HG02678 (cell line): Measurements from ENCODE around the gene PHF8.

ENCODE experiments used
- ATAC-seq: cut with Tn5 transposase; IDR thresholded peaks from one replicate; pipeline ENCODE4 v1.9.1; 2021; ENCODE audit warnings: mild to moderate bottlenecking, moderate library complexity; ENCODE audit not compliant: unreplicated experiment

Gene PHF8

DNA sequence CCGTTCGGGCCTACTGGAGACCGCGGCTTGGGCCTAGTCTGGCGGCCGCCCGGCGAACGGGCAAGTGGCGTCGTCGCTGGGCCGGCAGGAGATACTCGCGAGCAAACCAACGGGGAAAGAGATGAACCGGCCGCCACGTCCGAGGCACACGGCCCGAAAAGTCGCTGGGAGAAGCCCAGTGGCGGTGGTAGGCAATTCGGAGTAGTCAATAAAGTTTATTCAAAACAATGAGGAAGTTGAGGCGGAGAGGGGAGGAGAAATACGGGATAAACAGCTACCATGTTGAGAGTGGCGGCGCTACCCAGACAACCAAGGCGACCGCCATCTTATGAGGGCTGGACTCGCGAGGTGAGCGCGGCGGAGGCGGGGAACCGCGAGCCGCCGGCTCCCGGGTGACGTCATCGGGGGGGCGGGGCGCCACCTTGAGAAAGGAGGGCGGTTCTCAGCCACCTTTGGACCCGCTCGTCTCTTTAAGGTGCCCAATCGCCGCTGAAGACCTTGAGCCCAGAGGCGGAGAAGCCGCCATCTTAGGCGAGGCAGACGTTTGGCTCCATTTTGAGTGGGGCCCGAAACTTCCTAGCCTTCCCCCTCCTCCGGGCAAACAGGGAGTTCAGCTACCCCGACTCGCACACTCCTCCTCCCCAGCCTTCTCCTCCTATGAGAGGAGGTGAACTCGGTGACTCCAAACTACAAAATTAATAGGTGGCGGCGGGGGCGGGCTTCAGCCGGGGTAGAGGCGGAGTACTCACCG, at the start of gene PHF8:
PHF8 (minus strand) TSS at position 348 of the 751 bp plus-strand sequence. CDS start 1,745 bp downstream, outside the sequence.
- peak; percentile 86 for ATAC-seq

DNA sequence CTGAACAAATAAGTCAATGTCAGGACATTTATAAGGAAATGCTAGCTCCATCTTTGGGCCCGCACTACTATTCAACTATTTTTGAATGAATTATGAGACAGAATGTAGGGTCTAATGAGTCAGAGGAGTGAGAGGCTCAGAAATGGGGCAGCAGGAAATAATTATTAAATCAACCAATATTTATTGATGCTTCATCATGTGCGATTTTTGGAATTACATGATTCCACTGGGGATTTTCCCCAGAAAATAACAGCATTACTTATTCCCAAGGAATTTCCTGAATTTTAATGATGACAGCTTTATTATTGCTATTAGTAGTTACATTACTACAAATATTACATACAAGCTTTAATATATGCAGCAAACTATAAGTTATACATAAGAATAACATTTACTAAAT, 49.3 kb upstream of the PHF8 start:
- ATAC-seq = no peak

DNA sequence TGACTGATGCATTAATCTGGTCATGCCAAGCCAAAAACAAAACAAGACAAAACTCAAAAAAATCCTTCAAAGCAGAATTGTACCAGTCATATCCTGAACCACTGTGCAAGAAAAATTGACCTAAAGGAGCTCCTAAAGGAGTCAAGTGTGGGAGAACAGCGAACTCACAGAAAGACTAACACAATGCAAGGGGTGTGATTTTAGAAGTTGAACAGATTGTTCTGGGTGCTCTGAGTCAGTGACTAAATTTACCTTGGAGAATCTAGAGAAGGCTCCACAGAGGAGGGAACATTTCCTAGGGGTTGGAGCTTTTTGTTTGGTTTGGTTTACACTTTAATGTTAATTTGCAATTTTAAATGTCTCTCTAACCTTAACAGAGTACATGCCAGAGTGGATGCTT, 48.9 kb upstream of the PHF8 start:
- no peak for ATAC-seq

DNA sequence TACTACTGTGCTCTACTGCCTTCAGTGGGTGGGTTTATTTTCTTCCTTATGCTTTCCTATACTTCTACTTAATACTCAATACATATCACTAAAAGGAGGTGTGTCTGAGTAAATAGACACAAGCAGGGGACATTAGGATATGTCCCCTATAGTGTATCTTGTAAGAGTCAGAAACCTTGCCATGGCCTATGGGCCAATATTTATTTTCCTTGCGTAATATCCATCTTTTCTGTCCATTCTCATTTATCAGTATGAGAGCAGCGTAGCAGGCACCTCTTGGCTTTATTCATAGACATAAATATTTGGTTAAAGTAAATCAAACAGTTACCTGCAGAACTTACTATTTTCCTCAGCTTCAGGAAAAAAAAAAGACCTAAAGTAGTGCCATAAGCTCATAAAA, 46.6 kb upstream of the PHF8 start:
- no peak for ATAC-seq

DNA sequence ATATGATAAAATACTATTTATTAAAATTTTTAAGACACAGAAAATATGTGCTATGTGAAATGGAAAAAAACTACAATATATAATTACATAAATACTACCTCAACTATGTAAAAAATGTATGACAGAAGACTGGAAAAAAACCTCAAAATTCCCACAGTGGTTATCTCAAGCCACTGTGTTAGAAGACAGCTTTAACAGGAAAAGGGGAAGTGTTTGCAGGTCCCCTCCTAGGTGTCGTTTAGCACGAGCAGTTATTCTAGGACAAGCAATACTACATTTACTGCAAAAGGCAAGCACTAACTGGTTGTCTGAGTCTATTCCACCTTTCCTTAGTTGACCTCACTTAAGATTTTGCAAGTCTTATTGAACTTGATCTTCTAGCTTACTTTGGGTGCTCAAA, 44.9 kb upstream of the PHF8 start:
- ATAC-seq = no peak

DNA sequence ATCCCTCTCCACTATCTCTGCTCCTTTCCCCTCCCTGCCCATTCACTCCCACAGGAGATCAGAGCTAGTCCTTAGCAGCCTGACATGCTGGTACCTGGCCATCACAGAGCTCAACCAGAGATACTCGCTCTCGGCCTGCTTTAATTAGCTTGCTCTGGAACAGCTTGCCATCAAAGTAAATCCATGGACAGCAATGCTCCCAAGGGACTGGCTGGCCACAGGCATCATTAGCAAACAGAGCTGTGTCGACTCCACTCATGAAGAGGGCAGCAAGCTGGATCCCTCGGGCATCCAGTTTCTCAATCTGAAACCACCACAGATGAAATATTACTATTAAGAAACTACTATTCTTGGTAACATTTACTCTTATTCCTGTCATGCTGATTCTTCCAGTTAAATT, 43.4 kb upstream of the PHF8 start:
- ATAC-seq = no peak

DNA sequence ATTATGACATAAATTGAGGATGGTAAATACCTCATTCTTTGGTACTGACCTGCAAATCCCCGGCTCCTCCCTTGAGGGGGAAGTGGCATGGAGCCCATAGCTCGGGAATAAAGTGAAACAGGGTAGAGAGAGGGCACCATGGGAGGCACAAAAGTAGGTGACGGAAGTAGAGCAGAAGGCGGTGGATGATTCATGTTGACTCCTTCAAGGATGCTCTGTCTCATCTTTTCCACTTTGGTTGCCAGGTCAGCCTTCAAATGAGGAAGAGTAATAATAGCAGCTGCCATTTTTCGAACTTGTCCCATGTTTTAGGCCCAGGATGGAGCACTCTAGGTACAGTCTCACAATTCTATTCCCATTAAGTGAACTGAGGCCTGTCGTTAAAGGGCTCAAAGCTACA, 41.4 kb upstream of the PHF8 start:
- no peak for ATAC-seq

DNA sequence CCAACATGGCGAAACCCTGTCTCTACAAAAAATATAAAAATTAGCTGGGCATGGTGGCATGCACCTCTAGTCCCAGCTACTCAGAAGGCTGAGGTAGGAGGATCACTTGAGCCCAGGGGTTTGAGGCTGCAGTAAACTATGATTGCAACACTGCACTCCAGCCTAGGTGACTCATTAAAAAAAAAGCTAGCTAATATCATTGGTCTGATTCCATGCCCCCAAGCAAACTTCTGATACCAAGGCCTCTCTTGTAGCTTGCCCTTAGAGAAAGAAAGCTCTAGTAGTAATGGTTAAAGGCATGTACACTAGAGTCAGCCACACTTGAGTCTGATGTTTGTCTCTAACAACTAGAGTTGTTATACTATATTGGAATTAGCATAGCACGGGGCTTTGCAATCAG, 32.6 kb upstream of the PHF8 start:
- ATAC-seq = no peak

DNA sequence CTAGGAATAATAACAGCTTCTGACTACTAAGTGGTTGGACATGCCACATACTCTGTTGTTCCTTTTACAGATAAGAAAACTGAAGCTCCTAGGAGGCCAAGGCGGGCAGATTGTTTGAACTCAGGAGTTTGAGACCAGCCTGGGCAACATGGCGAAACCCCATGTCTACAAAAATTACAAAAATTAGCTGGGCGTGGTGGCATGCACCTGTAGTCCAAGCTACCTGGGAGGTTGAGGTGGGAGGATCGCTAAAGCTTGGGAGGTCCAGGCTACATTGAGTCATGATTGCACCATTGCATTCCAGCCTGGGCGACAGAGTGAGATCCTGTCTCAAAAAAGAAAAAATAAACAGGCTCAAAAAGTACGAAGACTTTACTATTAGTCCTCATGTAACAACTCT, 30.6 kb upstream of the PHF8 start:
- ATAC-seq = no peak

DNA sequence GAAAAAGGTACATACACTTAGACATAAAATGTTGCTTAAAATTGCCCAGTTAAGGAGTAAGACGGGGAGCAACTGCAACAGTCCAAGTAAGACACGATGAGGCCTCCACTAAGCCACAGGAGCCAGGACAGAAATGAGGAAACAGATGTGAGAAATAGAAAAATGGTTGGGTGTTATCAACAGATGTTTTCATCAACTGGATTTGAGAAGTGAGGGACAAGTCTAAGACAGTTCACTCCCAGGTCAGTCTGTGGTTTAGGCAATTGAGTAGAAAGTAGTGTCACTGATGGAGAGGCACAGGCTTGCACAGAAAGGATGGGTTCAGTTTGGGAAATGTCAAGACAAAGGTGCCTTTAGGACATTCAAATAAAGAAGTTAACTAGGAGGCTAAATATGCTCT, 23.5 kb upstream of the PHF8 start:
- no peak for ATAC-seq

DNA sequence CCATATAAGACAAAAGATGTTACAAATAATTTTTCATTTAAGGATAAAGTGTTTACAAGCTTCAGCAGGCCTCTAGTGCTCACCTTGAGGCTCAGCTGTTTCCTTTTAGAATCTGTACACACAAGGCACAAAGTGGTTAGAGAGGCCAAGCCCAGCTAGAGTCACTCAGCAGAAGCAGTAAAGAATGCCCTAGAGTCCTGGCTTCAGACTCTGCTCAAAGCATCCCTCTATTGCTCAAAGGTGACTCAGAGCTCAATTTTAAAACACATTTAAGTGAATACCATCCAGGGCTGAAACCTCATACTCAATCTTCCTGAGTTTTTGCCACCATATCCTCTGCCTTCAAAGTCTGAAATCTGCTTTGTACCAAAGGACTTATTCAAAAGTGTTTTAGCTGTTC, 22.6 kb upstream of the PHF8 start:
- ATAC-seq = no peak

DNA sequence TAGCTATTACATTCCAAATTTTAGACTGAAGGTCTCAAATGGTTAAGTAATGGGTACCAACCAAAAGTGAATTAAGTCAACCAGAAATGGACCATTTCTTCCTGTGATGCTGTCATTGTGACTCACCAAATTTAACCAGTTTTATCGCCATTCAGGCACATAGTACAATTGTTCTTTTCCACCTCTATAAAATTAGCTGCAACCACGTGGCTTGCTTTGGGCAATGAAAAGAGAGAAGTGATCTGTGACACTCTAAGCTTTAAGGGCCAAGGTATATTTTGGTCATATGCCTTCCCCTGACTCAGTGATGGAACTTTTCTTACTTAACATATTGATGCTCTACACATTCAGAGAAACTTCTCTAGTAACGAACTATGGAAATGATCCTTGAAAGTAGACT, 20.3 kb upstream of the PHF8 start:
- no peak for ATAC-seq

DNA sequence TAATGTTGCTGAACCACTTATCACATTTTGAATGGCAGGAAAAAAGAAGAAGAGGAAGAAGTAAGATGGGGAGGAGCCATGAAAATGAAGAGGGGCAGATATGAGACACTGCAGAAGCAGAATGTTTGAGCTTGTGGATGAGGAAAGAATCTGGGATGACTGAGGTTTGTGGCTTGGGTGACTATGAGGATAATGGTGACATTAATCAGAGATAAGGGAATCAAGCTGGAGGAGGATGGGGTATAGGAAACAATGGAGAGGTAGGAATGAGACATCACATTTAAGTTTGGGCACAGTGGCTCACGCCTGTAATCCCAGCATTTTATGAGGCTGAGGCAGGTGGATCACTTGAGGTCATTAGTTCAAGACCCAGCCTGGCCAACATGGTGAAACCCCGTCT, 19.1 kb upstream of the PHF8 start:
- no peak for ATAC-seq

DNA sequence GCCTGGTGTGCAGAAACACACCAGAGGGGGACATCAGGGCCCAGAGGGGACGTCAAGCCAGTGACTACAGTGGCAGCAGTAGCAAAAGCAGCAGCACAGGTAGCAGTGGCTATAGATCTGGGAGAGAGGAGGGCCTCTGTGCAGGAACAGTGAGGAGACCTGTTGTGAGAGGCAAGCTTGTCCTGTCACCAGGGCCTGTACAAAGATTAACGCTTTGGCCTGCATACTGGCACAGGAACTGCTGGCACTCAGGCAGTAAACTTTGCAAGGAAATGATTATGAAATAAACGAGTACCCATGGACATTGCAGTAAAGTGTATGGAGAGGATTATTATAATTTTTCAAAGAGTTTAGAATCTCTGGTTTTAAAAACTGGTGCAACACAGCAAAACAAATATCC, 5.5 kb upstream of the PHF8 start:
- ATAC-seq = no peak

DNA sequence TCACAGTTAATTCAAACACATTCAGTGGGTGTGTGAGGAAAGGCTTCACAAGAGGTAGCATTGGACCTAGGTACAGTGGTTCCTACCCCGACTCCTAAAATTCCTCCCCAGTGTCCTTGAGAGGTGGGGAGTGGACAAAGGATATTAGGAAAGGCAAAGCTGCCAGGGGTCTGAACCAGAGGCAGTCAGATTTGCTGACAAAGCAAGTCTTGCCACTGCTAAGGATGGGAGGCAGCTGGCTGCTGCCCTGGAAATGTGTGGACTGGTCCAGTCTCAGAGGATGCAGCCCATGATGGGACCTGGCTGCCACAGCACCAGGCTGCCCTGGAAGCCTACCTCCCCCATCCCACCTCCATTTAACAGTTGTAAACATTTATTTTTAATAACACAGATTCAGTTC, 4.1 kb upstream of the PHF8 start:
- no peak for ATAC-seq

DNA sequence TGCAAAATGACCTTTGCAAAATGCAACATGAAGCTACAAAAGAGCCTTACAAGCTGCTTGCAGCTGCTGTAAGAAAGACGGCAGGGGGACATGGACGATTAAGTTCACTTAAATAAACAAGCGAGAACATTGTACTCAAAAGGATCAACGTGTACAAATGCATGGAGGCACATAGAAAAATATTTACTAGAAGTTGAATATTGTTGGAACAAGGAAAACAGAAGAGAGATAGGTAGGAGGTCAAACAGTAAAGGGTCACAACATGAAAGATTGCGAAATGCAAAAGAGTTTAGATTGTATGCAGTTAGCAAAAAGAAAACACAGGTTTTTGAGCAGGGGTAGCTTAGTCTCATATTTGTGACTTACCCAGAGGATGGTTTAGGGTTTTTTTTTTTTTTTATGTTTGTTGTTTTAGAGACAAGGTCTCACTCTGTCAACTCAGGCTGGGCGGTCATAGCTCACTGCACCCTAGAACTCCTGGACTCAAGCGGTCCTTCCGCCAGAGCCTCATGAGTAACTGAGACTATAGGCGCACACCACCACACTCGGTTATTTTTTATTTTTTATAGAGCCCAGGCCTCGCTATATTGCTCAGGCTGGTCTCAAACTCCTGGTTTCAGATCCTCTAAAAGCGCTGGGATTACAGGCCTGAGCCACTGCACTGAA, 1.4 kb upstream of the PHF8 start:
- ATAC-seq = no peak

DNA sequence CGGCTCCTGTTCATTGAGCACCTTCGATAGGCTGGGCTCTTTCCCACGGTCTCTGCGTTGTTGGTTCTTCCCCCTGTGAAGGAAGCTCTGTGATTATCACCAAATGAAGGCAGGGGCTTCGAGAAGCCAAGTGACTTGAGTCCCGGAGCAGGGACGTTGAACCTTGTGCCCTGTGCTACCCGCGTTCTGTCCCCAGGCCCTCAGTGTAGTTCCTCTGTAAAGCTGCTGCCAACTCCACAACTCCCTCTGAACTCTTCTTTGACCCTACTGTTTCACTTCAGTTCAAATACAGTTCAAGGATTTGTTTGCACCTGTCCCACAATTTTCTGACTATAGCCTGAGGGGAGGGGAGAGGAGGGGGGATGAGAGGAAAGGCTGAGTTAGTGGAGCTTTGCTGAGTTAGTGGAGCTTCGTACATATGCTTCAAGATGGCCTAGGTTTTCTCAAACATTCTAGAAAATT, 635 bp upstream of the PHF8 start:
- no peak for ATAC-seq

DNA sequence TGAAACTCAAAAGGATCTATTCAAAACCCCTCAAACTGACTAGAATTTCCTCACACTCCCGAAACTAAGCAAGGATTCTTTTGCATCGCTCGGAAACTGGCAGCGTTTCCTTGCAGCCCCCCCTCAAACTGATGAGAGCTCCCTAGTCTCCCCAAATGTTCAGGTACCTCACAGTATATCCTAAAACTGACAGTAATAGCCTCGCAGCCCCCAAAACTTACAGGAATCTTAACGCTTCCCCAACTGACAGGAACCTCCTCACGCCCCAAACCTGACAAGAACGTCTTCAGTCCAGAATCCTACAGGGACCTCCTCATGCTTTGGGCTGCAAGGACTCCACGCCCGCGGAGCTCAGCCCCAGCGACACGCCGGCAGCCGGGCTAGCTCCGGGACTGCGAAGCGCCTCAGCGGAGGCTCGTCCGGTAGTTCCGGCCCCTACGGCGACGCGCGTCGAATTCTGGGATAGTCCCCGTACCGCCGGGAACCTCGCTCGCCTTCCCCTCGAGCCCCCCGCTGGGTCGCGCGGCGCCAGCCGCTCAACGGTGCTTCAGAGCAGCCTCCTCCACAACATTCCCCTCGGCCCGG, 640 bp downstream of the PHF8 start:
- peak; percentile 16 for ATAC-seq

DNA sequence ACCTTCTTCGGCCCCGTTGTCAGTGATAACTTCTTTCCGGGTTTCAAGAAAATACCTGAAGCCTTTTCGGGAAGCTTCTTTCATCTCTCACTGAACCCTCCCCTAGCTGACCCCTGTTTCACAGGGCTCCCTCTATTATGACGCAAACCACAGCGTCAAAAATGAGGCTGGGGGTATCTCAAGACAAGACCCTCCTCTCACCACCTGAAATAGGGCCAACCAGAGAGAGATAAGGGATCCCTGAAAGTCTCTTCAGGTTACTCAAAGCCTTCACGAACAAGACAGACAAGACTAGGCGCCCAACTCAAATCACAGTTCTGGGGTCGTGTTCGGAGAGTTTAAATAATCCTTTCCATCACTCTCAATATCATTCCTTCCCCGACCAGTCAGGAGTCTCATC, 1.2 kb downstream of the PHF8 start:
- no peak for ATAC-seq

DNA sequence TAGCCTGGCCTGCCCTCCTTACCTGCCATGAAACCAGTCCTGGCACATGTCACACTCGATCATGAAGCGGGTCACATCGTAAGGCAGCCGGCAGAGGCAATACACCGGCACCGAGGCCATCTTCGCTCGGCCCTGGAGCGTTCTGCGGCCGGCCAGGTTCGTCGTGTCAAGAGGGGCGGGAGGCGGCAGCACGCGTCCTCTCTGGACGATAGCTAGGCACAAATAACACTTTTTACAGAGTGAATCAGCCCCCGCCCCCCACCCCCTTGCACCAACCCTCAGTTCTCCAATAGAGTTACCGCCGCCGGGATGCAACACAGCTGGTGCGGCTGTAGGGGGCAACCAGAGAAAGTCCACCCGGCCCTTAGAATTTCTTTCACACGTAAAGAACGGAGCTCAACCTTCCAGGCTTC, 1.7 kb downstream of the PHF8 start:
- no peak for ATAC-seq

DNA sequence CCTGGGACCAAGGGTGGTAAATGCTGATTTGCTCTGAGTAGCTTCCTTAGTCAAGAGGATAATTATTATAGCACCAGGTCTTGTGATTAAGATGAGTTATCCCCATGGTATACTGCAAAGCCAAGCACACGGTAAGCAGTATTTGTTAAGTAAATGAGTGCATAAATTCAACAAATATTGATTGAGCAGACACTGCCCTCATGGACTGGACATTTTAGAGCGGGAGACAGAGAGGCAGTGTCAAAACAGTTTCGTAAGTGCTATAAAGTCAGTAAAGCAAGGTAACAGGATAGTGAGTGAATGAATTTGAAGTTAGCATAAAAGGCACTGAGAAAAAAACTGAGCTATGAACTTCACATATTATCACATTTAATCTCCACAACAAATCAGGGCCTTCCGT, 13.9 kb downstream of the PHF8 start:
- no peak for ATAC-seq

DNA sequence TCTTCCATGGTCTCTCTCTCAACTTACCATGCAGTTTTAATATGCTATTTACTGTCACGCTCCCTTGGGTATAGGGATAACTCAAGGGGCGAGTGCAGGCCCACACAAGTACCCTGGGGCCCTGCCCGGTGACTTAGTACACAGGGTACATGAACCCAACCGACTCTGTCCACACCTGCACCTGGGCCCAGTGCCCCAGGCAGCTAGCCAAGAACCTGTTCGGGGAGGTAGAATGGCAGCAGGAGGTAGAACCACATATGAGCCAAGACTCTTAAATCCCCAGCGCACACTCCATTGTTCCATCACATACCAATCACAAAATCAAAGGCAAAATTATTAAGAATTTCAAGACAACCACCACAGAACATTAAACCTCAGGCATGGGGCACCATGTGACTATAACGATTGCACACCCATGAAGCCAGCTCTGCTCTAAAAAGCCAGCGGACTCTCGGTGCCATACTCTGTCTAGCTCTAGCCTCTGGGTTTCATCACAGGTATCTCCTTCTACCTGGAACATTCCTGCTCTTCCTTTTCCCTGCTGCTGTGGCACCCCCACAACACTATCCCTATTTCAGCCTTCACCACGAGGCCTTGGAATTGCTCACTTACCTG, 14.6 kb downstream of the PHF8 start:
- ATAC-seq = no peak
